Measurements from ENCODE around the gene SFMBT1. TPM values are rescaled to one million over a fixed set of nuclear protein-coding genes. Genes with fewer than 3 reads are reported as not detected.

Gene SFMBT1
- total and polyA plus RNA-seq, 4 donors = 4.4 to 17.8 (median 10.4) TPM

DNA sequence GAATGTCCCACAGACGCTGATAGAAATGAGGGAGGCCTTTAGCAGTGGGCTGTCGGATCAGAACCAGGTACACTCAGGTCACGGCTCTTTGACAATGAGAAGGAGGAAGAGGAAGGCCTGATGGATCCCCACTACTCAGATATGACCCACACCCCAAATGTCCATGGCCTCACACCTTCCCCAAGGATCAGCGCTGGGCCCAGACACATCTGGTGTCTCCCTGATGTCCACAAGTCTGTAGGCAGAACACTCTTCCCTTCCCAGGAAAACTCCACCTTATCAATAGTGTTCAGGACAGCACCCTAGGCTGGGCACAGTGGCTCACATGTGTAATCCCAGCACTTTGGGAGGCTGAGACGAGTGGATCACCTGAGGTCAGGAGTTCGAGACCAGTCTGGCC lies 33.3 kb upstream of the SFMBT1 start:
- 96% methylated on average over 6 of the region's 6 CpGs for WGBS
- H3K4me3 ChIP-seq (ENCODE audit: low read depth in 1 of 3, low read length in 3 of 3) = no peak overlapping the region
- H3K36me3 ChIP-seq (ENCODE audit: control insufficient read depth in 4 of 4, insufficient read depth in 3 of 4, low read depth in 1 of 4, low read length in 3 of 4) = no peaks in the 10 kb centered on the region
- TF ChIP-seq HNF4A (conservative IDR thresholded peaks at IDR 0.05) (no peak), ZBTB33 (IDR thresholded peaks at IDR 0.05) (no peak), TAF1 (conservative IDR thresholded peaks at IDR 0.05) (no peak), SP1 (IDR thresholded peaks at IDR 0.05) (no peak), RAD21 (IDR thresholded peaks at IDR 0.05) (no peak)
- TF ChIP-seq, protein P1, sequence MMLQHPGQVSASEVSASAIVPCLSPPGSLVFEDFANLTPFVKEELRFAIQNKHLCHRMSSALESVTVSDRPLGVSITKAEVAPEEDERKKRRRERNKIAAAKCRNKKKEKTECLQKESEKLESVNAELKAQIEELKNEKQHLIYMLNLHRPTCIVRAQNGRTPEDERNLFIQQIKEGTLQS (IDR thresholded peaks at IDR 0.05) = no peak
- TF ChIP-seq, protein P2, sequence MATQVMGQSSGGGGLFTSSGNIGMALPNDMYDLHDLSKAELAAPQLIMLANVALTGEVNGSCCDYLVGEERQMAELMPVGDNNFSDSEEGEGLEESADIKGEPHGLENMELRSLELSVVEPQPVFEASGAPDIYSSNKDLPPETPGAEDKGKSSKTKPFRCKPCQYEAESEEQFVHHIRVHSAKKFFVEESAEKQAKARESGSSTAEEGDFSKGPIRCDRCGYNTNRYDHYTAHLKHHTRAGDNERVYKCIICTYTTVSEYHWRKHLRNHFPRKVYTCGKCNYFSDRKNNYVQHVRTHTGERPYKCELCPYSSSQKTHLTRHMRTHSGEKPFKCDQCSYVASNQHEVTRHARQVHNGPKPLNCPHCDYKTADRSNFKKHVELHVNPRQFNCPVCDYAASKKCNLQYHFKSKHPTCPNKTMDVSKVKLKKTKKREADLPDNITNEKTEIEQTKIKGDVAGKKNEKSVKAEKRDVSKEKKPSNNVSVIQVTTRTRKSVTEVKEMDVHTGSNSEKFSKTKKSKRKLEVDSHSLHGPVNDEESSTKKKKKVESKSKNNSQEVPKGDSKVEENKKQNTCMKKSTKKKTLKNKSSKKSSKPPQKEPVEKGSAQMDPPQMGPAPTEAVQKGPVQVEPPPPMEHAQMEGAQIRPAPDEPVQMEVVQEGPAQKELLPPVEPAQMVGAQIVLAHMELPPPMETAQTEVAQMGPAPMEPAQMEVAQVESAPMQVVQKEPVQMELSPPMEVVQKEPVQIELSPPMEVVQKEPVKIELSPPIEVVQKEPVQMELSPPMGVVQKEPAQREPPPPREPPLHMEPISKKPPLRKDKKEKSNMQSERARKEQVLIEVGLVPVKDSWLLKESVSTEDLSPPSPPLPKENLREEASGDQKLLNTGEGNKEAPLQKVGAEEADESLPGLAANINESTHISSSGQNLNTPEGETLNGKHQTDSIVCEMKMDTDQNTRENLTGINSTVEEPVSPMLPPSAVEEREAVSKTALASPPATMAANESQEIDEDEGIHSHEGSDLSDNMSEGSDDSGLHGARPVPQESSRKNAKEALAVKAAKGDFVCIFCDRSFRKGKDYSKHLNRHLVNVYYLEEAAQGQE (IDR thresholded peaks at IDR 0.05) = no peak
- TF ChIP-seq, protein P3, sequence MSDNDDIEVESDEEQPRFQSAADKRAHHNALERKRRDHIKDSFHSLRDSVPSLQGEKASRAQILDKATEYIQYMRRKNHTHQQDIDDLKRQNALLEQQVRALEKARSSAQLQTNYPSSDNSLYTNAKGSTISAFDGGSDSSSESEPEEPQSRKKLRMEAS (IDR thresholded peaks at IDR 0.05) = no peak
- H3K9ac ChIP-seq (ENCODE audit: low read depth in 1 of 2, low read length in 2 of 2) = no peak overlapping the region
- H3K4me1 ChIP-seq (ENCODE audit: control insufficient read depth in 4 of 4, insufficient read depth in 4 of 4, low read length in 3 of 4) = peaks cover 0 to 1% (median 0%) of the 10 kb centered on the region in 4 donors
- no peaks in the 10 kb centered on the region for H3K9me3 ChIP-seq (ENCODE audit: control insufficient read depth in 4 of 4, low read length in 3 of 4)
- no peaks in the 10 kb centered on the region for H3K27me3 ChIP-seq (ENCODE audit: control insufficient read depth in 4 of 4, insufficient read depth in 4 of 4, low read length in 3 of 4)
- DNase-seq (ENCODE audit: low spot score) = no peak
- H3K27ac ChIP-seq (ENCODE audit: low read depth in 1 of 2, low read length in 2 of 2) = no peak overlapping the region

DNA sequence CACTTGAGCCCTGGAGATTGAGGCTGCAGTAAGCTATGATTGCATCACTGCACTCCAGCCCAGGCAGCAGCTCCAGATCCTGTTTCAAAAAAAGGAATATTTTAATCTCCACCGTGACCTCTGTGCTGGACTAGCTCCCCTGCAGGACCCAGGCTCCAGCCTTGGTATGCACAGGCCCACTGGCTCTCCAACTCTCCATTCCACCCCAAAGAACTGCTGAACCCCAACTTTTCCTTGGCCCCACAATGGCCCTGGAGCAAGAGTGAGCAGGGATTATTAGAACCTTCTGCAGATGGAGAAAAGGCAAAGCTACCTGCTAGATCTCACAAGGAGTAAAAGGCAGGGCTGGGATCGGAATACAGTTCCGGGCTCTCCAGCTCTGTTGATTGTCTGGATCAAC lies 32.8 kb upstream of the SFMBT1 start:
- no peaks in the 10 kb centered on the region for H3K9me3 ChIP-seq (ENCODE audit: control insufficient read depth in 4 of 4, low read length in 3 of 4)
- no peak overlapping the region for H3K27ac ChIP-seq (ENCODE audit: low read depth in 1 of 2, low read length in 2 of 2)
- H3K4me3 ChIP-seq (ENCODE audit: low read depth in 1 of 3, low read length in 3 of 3) = no peak overlapping the region
- no peak for TF ChIP-seq FOXA2 (IDR thresholded peaks at IDR 0.05)
- TF ChIP-seq, protein P4, sequence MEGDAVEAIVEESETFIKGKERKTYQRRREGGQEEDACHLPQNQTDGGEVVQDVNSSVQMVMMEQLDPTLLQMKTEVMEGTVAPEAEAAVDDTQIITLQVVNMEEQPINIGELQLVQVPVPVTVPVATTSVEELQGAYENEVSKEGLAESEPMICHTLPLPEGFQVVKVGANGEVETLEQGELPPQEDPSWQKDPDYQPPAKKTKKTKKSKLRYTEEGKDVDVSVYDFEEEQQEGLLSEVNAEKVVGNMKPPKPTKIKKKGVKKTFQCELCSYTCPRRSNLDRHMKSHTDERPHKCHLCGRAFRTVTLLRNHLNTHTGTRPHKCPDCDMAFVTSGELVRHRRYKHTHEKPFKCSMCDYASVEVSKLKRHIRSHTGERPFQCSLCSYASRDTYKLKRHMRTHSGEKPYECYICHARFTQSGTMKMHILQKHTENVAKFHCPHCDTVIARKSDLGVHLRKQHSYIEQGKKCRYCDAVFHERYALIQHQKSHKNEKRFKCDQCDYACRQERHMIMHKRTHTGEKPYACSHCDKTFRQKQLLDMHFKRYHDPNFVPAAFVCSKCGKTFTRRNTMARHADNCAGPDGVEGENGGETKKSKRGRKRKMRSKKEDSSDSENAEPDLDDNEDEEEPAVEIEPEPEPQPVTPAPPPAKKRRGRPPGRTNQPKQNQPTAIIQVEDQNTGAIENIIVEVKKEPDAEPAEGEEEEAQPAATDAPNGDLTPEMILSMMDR (IDR thresholded peaks at IDR 0.05; ENCODE audit: low read depth, low read length, missing input control) = no peak
- no peak for TF ChIP-seq RXRA (IDR thresholded peaks at IDR 0.05)
- no peak for TF ChIP-seq EGR1 (IDR thresholded peaks at IDR 0.05; ENCODE audit: low read depth in 2 of 2)
- TF ChIP-seq NR2F2 (IDR thresholded peaks at IDR 0.05) = no peak
- no peaks in the 10 kb centered on the region for H3K36me3 ChIP-seq (ENCODE audit: control insufficient read depth in 4 of 4, insufficient read depth in 3 of 4, low read depth in 1 of 4, low read length in 3 of 4)
- peaks cover 0 to 6% (median 4%) of the 10 kb centered on the region in 4 donors for H3K4me1 ChIP-seq (ENCODE audit: control insufficient read depth in 4 of 4, insufficient read depth in 4 of 4, low read length in 3 of 4)
- H3K9ac ChIP-seq (ENCODE audit: low read depth in 1 of 2, low read length in 2 of 2) = no peak overlapping the region
- 97% methylated on average over 3 of the region's 3 CpGs for WGBS
- DNase-seq (ENCODE audit: low spot score) = no peak
- H3K27me3 ChIP-seq (ENCODE audit: control insufficient read depth in 4 of 4, insufficient read depth in 4 of 4, low read length in 3 of 4) = no peaks in the 10 kb centered on the region

All from liver (tissue), 9 donors.